Adipose tissue (tissue), 3 donors: ENCODE results near the gene TRIM7. TPM values are rescaled to one million over a fixed set of nuclear protein-coding genes. Genes with fewer than 3 reads are reported as not detected.
A peak's percentile ranks its signal among the peaks of the same experiment; 100 is the strongest.

Source experiments
- H3K27ac ChIP-seq: one replicate; pipeline ENCODE4 v1.5.1; 2013; ENCODE audit warnings: low read depth, low read length
- WGBS, 3 donors: extraction: QIAGEN DNeasy Blood & Tissue Kit; methylation state at CpG; one replicate each; pipeline ENCODE4 v1.1.7; 2013; 5-methylcytosine and 5-hydroxymethylcytosine counted together
- polyA plus RNA-seq, 3 donors: library from polyadenylated mRNA; stranded (reverse); fragments of 200-250 nt; gene quantifications; one replicate each; pipeline ENCODE4 v1.2.3, GENCODE V29; 2013
- donor health status: healthy with polysubstance abuse.
- donor health status: Bipolar disorder and iron deficiency.
- donor health status: healthy.

Gene TRIM7
- 1 to 10 TPM; 1.1 to 8.9 (median 3.3) TPM for polyA plus RNA-seq

DNA sequence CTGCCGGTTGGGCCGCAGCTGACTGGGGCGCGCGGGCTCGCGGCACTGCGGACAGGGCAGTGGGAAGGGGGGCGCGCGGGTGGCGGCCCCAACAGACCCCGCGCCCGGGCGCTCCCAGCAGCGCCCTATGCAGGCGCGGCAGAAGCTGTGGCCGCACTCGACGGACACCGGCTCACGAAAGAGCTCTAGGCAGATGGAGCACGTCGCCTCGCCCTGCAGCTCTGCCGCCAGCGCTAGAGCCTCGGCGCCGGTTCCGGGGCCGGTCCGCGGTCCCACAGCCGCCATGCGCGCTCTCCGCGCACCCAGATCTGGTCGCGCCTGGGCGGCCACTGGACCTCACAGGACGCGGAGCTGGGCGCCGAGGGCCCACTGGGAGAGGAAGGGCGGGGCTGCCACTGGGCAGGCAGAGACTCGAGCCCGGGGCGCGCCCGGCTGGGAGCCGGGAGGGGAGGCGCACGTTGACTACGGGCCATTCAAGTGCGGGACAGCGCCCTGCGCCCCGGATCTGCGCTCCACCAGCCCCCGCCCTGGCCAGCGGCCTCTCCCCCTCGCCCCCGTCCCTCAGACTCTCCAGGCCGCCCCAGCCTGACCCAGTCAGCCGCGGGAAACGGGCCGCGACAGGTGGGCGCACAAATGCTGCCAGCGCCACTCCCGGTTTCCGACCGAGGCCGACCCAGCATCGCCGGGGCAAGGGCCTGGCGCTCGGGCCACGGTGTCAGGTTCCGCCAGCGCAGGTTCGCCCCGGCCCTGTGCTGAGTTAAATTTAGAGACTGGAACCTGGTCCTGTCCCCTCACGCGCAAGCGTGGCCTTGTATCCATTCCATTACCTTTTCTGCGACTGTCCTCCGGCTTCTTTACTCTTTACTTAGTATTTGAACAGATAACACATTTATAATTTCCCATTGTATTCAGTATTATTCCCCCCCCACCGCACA lies at the start of gene TRIM7:
TRIM7 (minus strand) TSS at position 371 of the 935 bp plus-strand sequence; CDS start at position 285, 86 bp downstream.
- WGBS, 3 donors = 2 to 3% (median 2%) methylated on average over 76 to 94 of the region's 94 CpGs
- no peak within 1 kb of the TSS for H3K27ac ChIP-seq

DNA sequence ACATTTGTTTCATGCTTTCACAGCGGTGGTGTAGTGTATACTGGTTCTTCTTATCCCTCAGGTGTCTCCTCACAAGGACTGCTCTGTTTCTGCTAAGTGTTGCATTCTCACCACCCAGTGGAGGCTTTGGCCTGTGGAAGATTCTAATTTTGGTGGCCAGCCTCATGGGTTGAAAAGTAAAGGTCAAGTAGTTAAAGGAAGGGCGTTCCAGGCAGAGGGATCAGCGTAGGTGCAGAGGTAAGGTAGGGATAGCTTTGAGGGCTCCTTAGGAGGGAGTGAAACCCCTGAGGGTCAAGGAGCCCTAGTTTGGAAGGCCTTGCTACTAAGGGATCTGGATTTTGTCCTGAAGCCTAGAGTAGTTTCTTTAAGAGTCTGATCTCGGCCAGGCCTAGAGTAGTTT lies 43.3 kb upstream of the TRIM7 start:
- no peak overlapping the region for H3K27ac ChIP-seq
- 68 to 87% (median 76%) methylated on average over 4 of the region's 4 CpGs for WGBS, 3 donors

DNA sequence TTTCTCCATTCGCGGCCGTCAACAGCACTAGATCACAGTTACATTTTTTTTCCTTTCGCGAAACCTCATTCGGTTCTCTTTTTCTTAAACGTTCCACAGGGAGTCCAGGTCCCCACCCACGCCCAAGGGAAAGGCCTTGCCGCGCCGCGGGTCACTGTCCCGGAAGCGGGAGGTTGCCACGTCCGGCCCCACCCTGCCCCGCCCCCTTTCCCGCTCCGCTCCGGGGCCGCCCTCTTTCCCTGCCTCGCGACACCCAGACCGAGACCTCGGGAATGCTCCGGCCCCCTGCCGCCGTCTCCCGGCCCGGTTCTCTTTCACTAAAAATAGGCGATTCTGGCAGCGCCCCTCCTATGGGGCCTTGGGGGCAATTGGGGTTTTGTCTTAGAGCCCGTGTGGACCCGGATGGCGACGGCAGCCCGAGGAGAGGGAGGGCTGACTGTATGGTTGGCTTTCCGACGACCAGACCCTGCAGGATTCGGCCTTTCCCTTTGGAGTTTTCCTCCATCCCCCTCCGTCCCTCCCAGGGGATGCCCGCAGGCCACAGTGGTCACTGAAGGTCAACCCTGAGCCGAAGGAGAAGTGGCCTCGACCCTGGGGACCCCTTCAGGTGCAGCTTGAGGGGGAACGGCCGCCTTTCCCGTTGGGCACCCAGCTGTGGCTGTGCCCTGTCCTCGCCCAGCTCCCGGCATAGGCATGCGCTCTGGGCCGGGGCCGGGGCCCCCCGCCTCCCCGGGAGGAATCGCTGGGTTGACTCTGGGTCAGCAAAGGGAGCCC lies 41.5 kb upstream of the TRIM7 start:
- 0 to 1% (median 0%) methylated on average over 53 to 55 of the region's 55 CpGs for WGBS, 3 donors
- peak overlapping the region; percentile 95 for H3K27ac ChIP-seq

DNA sequence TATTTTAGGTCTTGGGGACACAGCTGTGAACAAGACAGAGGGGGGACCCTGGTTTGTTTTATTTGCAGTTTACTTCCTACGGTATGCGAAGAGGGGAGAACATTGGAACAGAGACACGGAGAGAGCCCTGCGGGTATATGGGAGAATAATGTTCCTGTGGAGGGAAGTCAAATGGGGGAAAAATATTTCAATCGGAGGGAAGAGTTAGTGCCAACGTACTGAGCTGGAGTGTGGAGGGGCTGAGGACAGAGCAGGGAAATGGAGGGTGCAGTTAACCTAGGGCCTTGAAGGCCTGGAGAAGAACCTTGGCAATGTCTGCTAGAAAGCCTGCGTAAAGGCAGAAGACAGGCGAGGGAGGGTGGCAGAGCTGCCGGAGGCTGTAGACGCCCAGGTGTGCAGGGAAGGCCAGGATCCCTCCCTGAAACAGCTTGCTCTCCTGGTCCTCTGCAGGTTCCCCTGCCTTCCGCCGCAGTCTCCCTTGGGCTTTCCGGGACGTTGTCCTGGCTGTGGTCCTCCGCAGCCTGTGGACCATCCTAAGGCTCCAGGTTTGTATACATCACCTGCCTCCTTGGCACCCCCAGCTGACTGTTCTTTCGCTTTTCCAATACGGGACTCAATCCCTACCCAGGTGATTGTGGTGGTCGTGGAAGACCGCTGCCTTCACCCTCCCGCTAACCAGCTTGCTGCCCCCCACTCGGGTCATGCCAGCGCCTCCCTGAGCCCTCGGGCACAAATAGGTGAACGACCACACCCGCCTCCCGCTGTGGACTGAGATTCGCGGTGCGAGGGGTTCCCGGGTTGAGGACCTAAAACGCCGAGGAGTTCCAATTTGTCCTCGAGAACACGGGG lies 40.7 kb upstream of the TRIM7 start:
- 24 to 29% (median 26%) methylated on average over 29 to 34 of the region's 34 CpGs for WGBS, 3 donors
- peak overlapping the region; percentile 95 for H3K27ac ChIP-seq

DNA sequence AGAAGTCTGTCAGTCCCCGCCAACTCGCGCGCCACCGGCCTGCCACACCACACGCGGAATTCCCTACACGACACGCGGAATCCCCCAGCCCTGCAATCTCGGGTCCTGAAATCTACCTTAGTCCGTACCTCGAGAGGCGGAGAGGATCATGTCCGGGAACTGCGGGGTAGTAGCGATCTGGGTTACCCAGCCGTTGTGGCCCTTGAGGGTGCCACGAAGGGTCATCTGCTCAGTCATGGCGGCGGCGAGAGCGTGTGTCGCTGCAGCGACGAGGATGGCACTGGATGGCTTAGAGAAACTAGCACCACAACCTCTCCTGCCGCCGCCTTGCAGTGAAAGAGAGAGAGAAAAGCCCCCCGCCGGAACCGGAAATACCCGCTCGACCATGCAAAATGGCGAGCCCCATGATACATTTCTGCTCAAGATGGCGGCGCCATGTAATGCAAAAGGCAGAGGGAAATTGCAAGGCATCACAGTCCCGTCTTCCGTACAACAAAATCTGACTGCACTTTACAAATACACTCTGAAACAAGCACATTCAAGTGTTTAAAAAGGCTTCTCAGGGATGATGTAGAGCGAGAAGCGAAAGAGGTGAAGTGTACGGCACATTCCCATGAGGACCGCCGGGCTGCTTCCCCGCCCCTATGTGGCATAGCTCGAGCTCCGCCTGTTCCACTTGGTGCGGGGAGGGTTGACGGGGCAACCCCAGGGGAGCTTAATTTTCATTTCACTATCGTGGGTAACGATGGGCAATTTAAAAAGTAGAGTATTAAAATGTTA lies 38.8 kb upstream of the TRIM7 start, which contains the start of gene RACK1:
RACK1 (minus strand) TSS at position 343 of the 780 bp plus-strand sequence; CDS start at position 237, 106 bp downstream.
- WGBS, 3 donors = 0 to 1% (median 0%) methylated on average over 50 of the region's 50 CpGs

DNA sequence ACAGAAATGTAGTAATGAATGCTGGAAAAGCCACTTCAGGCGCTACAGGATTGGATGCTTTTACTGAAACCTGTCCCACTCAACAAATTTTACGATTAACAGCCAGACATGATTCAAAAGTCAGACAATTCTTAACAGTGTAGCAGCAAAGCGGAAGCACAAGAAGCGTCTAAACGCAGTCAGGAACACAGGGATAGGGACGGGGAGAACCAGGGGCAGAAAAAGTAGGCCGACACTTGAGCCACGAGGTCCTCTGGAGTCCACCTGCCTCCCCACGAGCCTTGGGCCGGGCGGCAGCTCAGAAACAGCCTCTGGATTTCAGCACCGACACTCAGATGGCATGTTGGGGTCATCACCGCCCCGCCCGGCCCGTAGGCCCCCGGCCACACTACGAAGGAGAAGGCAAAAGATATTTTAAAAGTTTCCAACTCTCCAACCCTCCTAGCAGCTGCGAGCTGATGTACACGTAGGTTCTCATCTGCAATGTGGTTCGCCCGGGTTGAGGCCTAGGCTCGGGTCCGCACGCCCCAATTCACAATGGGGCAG lies 38.1 kb upstream of the TRIM7 start:
- WGBS, 3 donors = 0 to 1% (median 0%) methylated on average over 21 to 25 of the region's 25 CpGs
- peak overlapping the region; percentile 71 for H3K27ac ChIP-seq

More for the DNA sequence above, 38.8 kb upstream of the TRIM7 start, which contains the start of gene RACK1:
- H3K27ac ChIP-seq = peak within 1 kb of the TSS; percentile 71

DNA sequence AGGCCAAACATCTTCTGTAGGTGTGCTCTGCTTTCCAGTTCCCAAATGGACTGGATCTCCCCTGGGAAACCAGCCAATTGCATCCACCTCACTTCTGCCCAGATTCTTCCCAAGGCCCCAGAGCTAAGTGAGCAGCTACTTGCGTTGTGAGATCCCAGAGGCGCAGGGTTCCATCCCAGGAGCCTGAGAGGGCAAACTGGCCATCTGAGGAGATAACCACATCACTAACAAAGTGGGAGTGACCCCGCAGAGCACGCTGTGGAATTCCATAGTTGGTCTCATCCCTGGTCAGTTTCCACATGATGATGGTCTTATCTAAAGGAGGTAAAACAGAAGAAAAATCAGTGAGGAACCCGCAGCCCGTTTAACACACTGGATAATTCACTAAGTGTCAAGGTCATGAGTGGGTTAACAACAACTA lies 37.0 kb upstream of the TRIM7 start:
- H3K27ac ChIP-seq = no peak overlapping the region
- whole genome bisulfite sequencing, 3 donors = 35 to 49% (median 42%) methylated on average over 6 of the region's 6 CpGs

DNA sequence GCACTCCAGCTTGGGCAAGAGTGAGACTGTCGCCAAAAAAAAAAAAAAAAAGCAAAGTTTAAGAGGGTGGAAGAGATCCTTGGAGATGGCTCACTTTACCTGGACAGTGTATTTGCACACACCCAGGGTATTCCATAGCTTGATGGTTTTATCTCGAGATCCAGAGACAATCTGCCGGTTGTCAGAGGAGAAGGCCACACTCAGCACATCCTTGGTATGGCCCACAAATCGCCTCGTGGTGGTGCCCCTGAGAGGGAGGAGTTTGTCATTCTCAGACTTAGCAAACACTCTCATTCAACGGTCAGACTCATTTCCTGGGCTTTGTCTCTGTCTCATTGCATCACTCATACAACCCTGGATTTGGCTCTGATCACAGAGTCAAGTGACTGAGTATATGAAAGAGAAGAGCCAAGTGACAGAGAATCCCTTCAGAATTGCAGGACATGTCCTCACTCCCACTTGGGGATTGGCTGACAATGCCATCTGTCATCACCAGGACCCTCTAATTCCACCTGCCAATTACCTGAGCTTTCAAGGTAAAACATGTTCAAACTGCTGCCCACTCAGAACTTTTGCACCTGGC lies 36.5 kb upstream of the TRIM7 start:
- no peak overlapping the region for H3K27ac ChIP-seq
- WGBS, 3 donors = 25 to 35% (median 35%) methylated on average over 6 of the region's 6 CpGs

DNA sequence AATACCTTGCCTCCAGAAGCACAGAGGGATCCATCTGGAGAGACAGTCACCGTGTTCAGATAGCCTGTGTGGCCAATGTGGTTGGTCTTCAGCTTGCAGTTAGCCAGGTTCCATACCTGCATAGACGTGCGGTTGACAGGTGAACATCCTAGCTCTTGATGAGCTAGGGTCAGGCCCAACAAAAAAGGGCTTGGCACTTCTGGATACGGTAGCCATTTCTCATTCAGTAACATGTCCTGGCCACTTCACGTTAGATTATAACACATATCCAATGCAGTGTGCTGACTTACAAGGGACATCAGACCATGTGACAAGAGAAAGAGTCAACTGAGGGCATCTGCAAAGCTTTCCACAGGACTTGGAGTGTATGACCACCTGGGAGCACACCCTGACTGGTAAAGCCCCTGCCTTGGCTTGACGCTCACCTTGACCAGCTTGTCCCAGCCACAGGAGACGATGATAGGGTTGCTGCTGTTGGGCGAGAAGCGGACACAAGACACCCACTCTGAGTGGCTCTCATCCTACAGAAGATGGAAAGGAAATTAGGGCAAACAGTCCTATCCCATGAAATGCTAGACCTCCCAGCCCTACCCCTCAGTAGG lies 34.2 kb upstream of the TRIM7 start:
- no peak overlapping the region for H3K27ac ChIP-seq
- WGBS, 3 donors = 90 to 93% (median 92%) methylated on average over 9 of the region's 9 CpGs

DNA sequence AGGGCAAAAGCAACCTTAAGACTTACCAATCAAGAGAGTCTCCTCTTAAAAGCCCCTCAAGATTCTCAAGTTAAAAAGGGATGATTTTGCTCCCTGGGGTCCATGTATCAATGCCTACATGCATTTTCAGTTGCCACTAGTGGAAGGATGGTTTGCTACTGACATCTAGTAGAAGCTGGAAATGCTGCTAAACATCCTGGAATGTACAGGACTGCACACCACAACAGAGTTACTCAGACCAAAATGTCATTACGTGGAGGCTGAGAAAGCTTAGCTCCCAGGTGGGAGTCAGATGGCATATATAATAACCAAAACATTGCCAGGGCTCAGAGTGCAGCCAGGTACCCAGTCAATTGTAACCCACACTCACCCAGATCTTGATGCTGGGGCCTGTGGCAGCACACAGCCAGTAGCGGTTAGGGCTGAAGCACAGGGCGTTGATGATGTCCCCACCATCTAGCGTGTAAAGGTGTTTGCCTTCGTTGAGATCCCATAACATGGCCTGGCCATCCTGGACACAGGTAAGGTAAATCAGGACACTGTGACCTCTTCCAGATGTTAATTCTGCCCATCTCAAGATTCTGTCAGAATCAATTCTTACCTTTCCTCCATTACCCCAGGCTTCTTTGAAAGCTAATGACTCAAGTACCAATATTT lies 32.9 kb upstream of the TRIM7 start:
- no peak overlapping the region for H3K27ac ChIP-seq
- WGBS, 3 donors = 91 to 96% (median 93%) methylated on average over 5 of the region's 5 CpGs

DNA sequence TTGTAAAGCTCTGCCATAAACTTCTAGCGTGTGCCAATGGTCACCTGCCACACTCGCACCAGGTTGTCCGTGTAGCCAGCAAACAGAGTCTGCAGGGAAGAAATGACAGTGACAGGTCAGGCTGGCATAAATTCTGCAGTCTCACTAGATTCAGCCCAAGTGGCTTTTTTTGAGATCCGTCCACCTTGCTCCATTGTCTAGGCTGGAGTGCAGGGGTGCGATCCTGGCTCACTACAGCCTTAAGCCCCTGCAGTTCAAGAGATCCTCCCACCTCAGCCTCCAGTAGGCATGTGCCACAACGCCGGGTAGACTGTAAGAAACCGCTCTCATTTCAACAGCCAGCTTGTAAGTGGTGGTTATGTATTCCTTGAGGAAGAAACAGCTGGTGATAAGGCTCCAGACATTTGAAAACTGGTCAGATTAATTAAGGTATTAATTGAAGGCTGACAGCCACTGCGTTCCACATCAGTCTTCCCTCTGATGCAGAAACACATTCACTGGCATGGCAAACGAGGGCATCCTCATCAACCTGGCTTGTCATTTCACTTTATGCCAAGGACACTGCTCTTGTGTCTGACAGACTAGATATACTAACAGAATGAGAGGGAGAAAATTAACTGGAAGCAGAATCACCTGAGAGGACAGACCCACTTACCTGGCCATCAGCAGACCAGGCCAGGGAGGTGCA lies 32.1 kb upstream of the TRIM7 start:
- no peak overlapping the region for H3K27ac ChIP-seq
- 79 to 88% (median 88%) methylated on average over 10 of the region's 10 CpGs for WGBS, 3 donors

DNA sequence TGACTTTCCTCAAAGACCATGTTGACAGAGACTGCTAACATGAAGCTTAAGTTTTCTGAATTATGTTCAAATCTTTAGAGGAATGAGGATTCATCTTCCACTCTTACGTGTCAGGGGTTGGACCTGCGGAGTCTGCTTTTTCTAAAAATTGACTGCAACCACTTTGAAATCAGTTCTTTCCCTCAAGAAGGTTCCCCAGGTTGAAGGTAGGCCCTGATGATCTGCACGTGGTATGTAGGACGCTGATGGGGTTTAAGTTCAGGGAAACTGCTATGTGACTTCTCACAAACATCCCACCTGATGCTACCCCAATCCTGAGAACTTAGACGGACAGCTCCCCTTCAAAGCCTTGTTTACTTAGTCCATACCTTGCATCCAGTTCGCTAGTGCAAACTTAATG lies 31.5 kb upstream of the TRIM7 start:
- no peak overlapping the region for H3K27ac ChIP-seq
- 84 to 87% (median 87%) methylated on average over 6 of the region's 6 CpGs for WGBS, 3 donors

DNA sequence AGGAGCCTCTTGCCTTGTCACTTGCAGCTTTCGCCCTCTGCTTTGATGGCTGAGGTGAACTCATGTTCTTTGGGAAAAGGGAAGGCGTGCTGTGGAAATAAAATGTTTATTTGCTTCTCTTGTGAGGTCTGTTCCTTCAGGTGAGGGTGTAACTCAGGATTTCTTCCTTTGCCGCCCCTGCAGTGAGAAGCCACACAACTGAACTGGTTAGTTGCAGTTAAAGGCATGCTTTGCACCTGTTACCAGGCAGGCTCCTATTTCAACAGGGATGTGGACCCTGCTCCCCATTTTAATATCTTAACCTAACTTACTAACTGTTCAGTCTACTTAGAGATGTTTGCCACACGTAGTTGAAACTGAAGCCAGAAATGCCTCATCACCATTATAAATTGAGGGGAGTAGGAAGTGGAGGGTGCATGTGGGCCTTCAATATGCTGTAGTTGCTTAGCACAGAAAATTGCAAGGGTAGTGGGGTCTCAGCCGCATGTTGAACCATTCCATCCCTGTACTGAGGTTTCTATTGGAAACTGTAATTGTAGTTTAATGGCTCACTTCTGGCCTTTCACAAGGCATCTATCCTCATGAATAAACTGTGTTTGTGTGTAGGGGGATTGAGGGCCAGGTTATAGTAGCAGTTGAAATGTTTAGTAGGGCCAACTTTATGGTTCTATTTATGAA lies 30.8 kb upstream of the TRIM7 start:
- WGBS, 3 donors = 69 to 73% (median 72%) methylated on average over 5 of the region's 5 CpGs
- no peak overlapping the region for H3K27ac ChIP-seq

DNA sequence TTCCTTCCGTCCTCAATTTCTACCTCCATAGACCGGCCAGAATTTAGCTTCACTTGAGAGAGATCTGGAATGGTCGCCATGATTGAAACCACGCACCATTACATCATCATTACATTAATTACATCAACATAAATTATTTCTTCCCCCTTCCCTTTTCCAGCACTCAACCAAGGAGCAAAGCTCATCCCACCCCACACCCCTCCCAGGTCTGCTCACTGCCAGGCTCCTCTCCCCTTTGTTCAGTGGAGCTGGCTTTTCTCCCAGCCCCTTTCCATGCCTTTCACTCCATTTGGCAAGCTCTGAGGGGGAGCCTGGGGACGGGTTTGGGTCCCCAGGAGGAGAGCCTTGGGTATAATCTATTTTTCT lies 30.3 kb upstream of the TRIM7 start:
- 61 to 75% (median 68%) methylated on average over 5 of the region's 5 CpGs for WGBS, 3 donors
- no peak overlapping the region for H3K27ac ChIP-seq
